Astrocyte of the cerebellum (primary cell): ENCODE measurements around the gene DMTF1.

ENCODE experiments used
- DNase-seq: peaks from one replicate; pipeline ENCODE4 v3.0.0-alpha.2; 2011; ENCODE audit warnings: low read depth
- H3K4me3 ChIP-seq: 2 replicates; pipeline ENCODE4 v1.5.1; 2011; ENCODE audit warnings: mild to moderate bottlenecking, low read depth, low read length, moderate library complexity
- in situ Hi-C: cut with HindIII; loops from 2 replicates; pipeline ENCODE4 v1.10.0; 2017; ENCODE audit warnings: low sequenced_read_pairs
- TF ChIP-seq, protein P1 (sequence below): IDR thresholded peaks from 2 replicates; pipeline ENCODE4 v1.5.1; 2012; ENCODE audit warnings: low read length, low read depth, moderate library complexity, mild to moderate bottlenecking; ENCODE audit errors: missing control alignments

The DMTF1 gene

DNA sequence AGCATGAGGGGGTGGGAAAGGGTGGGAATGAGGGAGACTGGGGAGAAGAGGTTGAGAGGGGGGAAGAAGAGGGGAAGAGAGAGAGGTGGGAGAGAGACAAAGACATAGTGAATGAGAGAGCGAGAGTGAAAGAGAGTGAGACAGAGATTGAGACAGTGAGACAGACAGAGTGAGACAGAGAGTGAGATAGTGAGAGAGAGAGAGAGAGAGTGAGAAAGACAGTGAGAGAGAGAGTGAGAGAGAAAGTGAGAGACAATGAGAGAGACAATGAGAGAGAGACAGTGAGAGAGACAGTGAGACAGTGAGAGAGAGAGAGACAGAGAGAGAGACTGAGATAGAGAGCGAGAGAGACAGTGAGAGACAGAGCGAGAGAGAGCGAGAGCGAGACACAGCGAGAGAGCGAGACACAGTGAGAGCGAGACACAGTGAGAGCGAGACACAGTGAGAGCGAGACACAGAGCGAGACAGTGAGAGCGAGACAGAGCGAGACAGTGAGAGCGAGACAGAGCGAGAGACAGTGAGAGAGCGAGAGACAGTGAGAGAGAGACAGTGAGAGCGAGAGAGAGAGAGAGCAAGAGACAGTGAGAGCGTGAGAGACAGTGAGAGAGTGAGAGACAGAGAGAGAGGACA, 57.2 kb downstream of the DMTF1 start:
- TF ChIP-seq, protein P1, sequence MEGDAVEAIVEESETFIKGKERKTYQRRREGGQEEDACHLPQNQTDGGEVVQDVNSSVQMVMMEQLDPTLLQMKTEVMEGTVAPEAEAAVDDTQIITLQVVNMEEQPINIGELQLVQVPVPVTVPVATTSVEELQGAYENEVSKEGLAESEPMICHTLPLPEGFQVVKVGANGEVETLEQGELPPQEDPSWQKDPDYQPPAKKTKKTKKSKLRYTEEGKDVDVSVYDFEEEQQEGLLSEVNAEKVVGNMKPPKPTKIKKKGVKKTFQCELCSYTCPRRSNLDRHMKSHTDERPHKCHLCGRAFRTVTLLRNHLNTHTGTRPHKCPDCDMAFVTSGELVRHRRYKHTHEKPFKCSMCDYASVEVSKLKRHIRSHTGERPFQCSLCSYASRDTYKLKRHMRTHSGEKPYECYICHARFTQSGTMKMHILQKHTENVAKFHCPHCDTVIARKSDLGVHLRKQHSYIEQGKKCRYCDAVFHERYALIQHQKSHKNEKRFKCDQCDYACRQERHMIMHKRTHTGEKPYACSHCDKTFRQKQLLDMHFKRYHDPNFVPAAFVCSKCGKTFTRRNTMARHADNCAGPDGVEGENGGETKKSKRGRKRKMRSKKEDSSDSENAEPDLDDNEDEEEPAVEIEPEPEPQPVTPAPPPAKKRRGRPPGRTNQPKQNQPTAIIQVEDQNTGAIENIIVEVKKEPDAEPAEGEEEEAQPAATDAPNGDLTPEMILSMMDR: no peak
- DNase-seq: no peak
- H3K4me3 ChIP-seq: no peak overlapping the region
- in situ Hi-C loops: no loop called here

DNA sequence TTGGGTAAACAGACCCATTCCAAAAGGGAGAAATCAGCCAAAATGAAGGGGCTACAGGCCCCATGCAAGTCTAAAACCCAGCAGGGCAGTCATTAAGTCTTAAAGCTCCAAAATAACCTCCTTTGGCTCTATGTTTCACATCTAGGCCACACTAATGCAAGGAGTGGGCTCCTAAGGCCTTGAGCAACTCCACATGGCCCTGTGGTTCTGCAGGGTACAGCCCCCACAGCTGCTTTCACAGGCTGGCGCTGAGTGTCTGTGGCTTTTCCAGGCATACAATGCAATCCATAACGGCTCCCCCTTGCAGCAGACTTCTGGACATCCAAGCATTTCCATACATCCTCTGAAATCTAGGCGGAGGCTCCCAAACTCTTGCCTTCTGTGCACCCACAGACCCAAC, 58.3 kb downstream of the DMTF1 start:
- in situ Hi-C loops: no loop called here
- DNase-seq: no peak
- TF ChIP-seq, protein P1: no peak
- H3K4me3 ChIP-seq: no peak overlapping the region

DNA sequence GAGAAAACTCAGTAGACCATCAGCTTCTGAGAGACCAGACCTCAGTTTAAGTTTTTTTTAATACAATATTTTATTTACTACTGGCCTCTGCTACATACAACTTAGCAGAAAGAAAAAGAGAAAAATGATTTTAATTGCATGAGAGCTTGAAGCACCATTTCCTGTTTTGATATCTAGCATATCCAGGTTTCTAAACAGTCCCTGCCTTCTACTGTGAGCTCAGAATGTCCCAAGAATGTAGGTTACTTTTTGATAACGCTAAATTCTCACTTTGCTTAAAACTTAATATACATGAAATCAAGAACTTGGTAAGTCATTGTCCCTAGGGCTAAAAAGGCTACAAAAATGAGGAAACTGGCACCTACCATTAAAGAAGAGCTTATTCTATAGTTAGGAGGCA, 60.2 kb downstream of the DMTF1 start:
- H3K4me3 ChIP-seq: no peak overlapping the region
- DNase-seq: no peak
- TF ChIP-seq, protein P1: no peak
- in situ Hi-C loops: no loop called here

DNA sequence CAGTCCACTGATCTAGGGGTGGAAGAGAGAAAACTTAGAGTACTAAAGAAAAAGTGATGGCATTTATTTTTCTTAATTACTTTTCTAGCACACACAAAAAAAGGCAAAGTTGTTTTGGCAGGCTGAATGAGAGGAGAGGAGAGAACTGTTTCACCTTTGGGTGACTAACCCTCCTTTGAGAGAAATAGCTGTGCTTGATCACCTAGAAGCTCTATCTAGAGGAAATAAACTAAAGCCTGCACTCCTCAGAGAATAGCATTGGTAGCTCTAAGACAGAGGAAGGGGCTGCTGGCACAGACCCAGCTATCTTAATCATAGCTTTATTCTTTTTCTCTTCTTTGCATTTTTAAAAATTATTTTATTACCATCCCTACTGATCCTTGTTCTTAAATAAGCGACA, 61.0 kb downstream of the DMTF1 start:
- DNase-seq: no peak
- H3K4me3 ChIP-seq: no peak overlapping the region
- in situ Hi-C loops: no loop called here
- TF ChIP-seq, protein P1: no peak

DNA sequence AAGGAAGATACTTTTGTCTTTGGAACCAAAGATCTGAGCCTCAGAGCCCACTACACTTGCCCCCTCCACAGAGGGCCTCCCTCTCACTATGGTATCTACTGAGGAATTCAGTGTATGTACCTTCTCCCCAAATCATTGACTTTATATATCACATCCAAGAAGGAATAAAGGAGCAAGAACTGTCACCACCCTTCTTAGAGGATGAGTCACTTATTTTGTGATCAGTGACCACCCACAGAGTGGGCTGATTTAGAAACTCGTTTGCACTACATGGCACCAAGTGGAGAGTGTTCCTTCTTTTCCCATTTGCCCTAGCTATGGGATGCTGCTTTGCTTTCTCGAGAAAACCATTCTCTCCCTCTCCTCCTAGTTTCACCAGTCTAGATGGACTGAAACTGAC, 61.6 kb downstream of the DMTF1 start:
- in situ Hi-C loops: no loop called here
- TF ChIP-seq, protein P1: no peak
- DNase-seq: no peak
- no peak overlapping the region for H3K4me3 ChIP-seq

DNA sequence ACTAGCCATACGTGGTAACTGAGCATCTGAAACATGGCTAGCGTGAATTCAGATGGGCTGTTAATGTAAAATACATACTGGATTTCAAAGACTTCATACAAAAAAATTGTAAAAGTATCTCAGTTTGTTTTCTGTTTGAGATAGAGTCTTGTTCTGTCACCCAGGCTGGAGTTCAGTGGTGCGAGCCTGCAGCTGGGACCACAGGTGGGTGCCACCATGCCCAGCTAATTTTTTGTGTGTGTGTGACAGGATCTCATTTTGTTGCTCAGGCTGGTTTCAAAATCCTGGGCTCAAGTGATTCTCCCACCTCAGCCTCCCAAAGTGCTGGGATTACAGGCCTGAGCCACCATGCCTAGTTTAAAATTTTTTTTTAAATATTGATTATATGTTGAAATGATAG, 62.8 kb downstream of the DMTF1 start:
- in situ Hi-C loops: no loop called here
- H3K4me3 ChIP-seq: no peak overlapping the region
- no peak for DNase-seq
- TF ChIP-seq, protein P1: no peak
